NB4 (cell line): ENCODE measurements around the gene P4HA1.

Experiments
- DNase-seq: peaks from one replicate; pipeline ENCODE4 v3.0.0; 2010; ENCODE audit warnings: low read depth
- H3K4me3 ChIP-seq: one replicate; pipeline ENCODE4 v1.5.1; 2011; ENCODE audit warnings: mild to moderate bottlenecking, low read depth, low read length, moderate library complexity
- MAX ChIP-seq: IDR thresholded peaks from 2 replicates; pipeline ENCODE4 v1.6.1; 2011; ENCODE audit warnings: low read depth, low read length
- MYC ChIP-seq: IDR thresholded peaks from 2 replicates; pipeline ENCODE4 v1.6.1; 2011; ENCODE audit warnings: low read depth, low read length
- POLR2A ChIP-seq: IDR thresholded peaks from 2 replicates; pipeline ENCODE4 v1.6.1; 2011; ENCODE audit warnings: mild to moderate bottlenecking; ENCODE audit not compliant: insufficient read length; ENCODE audit errors: extremely low read depth
- TF ChIP-seq, protein P1 (sequence below): IDR thresholded peaks from one replicate; pipeline ENCODE4 v1.5.1; 2012; ENCODE audit warnings: low read depth, low read length

Gene P4HA1

GRCh38 chr10:73096449-73097304, at the start of gene P4HA1:
Gene P4HA1, minus strand, starts transcription at chr10:73096866. Its CDS starts 21,983 bp downstream, at chr10:73074883.
- TF ChIP-seq, protein P1, sequence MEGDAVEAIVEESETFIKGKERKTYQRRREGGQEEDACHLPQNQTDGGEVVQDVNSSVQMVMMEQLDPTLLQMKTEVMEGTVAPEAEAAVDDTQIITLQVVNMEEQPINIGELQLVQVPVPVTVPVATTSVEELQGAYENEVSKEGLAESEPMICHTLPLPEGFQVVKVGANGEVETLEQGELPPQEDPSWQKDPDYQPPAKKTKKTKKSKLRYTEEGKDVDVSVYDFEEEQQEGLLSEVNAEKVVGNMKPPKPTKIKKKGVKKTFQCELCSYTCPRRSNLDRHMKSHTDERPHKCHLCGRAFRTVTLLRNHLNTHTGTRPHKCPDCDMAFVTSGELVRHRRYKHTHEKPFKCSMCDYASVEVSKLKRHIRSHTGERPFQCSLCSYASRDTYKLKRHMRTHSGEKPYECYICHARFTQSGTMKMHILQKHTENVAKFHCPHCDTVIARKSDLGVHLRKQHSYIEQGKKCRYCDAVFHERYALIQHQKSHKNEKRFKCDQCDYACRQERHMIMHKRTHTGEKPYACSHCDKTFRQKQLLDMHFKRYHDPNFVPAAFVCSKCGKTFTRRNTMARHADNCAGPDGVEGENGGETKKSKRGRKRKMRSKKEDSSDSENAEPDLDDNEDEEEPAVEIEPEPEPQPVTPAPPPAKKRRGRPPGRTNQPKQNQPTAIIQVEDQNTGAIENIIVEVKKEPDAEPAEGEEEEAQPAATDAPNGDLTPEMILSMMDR = peak; percentile 65
- TF ChIP-seq MAX (peak; percentile 78), POLR2A (peak; percentile 97), MYC (peak; percentile 83)
- peak within 1 kb of the TSS; percentile 93 for H3K4me3 ChIP-seq
- DNase-seq = peak; percentile 97

- DNase-seq = no peak
- no peak overlapping the region for H3K4me3 ChIP-seq
- no peak for TF ChIP-seq MAX
- no peak for TF ChIP-seq MYC
- TF ChIP-seq POLR2A = no peak
- TF ChIP-seq, protein P1 = no peak
Observed at GRCh38 chr10:73141603-73142002, 44.9 kb upstream of the P4HA1 start.

GRCh38 chr10:73139251-73139650, 42.6 kb upstream of the P4HA1 start:
- no peak overlapping the region for H3K4me3 ChIP-seq
- TF ChIP-seq MYC (no peak), MAX (no peak), POLR2A (no peak)
- TF ChIP-seq, protein P1 = no peak

DNA sequence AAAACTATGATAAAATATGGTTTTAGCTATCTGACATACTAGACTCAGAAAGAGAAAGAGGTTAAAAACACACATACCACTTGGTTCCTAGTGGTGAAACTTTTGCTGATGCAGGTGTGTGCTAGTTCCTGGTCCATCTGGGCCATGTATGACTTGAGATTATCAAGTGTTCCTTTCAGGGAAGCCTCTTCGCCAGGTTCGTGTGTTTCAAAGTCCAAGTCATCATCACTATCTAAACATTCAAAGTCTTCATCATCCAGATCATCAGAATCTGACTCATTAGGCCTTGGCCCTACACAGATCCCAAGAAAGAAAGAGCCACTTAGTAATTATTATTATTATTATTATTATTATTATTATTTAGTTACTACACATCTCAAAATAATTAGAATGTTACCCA, 40.0 kb upstream of the P4HA1 start:
- TF ChIP-seq POLR2A (no peak), MAX (no peak), MYC (no peak)
- TF ChIP-seq, protein P1 = no peak
- DNase-seq = no peak
- no peak overlapping the region for H3K4me3 ChIP-seq

More at GRCh38 chr10:73139251-73139650, 42.6 kb upstream of the P4HA1 start:
- DNase-seq = no peak

DNA sequence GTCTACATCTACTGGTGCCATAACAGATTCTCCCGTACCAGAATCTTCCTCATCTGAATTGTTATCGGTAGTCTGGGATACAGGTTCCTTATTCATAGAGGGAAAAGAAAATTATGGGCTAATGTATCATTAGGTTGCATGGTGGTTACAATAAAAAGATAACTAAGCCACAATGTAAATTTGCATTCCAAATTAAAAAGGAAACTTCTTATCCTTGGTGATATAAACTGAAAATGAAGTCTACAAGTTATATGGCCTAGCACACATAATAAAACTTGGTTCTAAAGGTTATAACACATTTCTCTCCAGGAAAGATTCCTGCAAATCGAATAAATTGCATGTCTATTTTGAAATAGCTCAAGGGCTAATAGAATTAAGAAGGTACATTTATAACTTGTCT, 38.1 kb upstream of the P4HA1 start:
- no peak for TF ChIP-seq MAX
- no peak for TF ChIP-seq MYC
- TF ChIP-seq, protein P1 = no peak
- DNase-seq = no peak

More for the DNA sequence above, 38.1 kb upstream of the P4HA1 start:
- H3K4me3 ChIP-seq = no peak overlapping the region
